ENCODE measurements around the gene F10.
"Not testable (repeated sequence)": the region's sequence is repeated elsewhere in the genome, so short reads cannot be mapped to it uniquely, and the experiment has no call there.

F10 gene

GRCh38 chr13:113153810-113154748, 31.5 kb downstream of the F10 start:
- DNase-seq (ENCODE audit: low read depth): no peak

DNA sequence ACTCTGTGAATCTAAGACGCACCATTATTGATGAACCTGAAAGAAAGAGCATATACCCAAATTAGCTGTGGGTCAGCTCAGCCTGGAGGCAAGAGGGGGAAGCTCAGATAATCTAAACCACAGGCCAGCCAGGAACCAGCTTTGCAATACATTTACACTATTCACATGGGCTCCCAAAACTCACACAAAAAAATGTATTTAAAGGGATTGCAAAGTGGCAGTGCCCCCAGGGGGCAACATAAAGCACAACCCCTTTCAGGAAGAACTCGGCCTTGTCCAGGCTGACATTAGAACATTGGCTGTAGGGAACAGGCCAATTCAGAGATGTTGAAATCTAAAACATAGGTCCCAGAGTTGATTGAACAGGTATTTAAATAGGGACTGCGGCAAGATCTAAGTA, 32.6 kb downstream of the F10 start:
- DNase-seq (ENCODE audit: low read depth): no peak

DNA sequence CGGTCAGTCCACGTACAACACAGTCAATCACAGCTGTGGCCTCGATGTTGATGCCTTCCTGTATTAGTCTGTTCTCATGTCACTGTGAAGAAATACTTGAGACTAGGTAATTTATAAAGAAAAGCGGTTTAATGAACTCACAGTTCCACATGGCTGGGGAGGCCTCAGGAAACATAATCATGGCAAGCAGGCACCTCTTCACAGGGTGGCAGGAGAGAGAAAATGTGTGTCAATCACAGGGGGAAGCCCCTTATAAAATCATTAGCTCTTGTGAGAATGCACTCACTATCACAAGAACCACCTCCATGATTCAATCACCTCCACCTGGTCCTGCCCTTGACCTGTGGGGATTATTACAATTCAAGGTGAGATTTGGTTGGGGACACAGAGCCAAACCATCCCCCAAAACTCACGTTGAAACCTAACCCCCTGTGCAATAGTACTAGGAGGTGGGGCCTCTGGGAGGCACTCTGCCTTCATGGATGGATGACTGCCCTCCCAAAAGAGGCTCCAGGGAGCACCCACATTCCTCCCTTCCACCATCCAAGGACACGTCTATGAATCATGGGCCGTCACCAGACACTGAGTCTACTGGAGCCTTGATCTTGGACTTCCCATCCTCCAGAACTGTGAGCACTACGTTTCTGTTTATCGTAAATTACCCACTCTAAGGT, 33.5 kb downstream of the F10 start:
- DNase-seq (ENCODE audit: low read depth): no peak

GRCh38 chr13:113157206-113157928, 34.8 kb downstream of the F10 start:
- DNase-seq (ENCODE audit: low read depth): no peak

DNA sequence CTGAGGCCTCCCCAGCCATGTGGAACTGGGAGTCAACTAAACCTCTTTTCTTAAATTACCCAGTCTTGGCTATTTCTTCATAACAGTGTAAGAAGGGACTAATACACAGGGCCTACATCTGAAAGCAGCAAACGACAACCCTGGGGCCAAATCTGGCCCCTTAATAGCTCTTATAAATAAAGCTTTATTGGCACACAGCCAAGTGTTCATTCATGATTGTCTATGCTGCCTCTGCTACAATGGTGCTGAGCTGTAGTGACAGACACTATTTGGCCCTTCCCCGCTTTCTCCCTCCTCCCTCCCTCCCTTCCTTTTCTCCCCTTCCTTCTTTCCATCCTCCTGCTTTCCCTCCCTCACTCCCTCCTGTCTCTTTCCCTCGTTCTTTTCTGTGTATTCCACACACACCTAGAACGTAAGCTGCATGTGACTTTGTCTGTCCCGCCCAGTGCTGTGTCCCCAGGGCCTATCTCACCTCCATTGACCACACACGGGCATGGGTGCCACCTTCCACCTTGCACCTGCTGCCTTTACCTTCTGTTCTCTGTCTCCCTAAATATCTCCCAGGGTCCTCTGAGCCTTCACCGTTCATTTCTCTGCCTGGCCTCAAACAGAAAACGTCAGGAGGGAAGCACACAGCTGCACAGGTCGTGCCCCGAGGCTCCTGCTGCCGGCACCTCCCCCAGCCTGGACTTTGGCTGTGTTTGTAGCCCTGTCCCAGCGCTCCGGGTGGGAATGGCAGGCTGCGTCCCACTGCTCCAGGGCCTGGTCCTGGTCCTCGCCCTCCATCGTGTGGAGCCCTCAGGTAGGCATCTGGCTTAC, 35.5 kb downstream of the F10 start, which contains the start of gene PROZ:
Gene PROZ (plus strand): TSS at position 720 of the 819 bp plus-strand sequence. CDS start 13 bp downstream, at position 733.
- no peak for DNase-seq (ENCODE audit: low read depth)

GRCh38 chr13:113158946-113159345, 36.3 kb downstream of the F10 start:
- DNase-seq (ENCODE audit: low read depth): no peak

- DNase-seq (ENCODE audit: low read depth): no peak
These were observed 37.1 kb downstream of the F10 start for GRCh38 chr13:113159701-113160100.

DNA sequence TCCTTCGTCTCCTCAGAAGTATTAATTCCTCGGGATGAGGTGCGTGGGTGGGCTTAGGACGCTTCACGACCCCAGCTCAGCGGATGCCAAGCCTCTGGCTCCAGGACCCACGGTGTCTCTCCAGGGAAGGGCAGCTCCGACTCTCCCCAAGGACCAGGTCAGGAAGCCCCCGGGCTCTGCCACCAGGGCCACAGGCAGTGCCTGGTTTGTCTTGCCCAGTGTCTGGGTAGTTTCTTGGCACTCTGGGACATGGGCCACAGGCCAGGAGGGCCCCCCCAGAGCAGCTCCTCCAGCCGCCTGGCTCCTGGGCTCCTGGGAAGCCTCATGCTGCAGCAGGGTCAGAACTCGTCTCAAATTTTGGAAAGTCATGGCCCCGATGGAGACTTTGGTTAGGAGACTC, 38.4 kb downstream of the F10 start:
- no peak for DNase-seq (ENCODE audit: low read depth)

- no peak for DNase-seq (ENCODE audit: low read depth)
These were observed 38.8 kb downstream of the F10 start for GRCh38 chr13:113161433-113161832.

DNA sequence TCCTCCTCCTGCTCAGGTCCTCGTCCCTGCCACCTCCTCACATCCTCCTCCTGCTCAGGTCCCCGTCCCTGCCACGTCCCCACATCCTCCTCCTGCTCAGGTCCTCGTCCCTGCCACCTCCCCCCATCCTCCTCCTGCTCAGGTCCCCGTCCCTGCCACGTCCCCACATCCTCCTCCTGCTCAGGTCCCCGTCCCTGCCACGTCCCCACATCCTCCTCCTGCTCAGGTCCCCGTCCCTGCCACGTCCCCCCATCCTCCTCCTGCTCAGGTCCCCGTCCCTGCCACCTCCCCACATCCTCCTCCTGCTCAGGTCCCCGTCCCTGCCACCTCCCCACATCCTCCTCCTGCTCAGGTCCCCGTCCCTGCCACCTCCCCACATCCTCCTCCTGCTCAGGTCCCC, 39.4 kb downstream of the F10 start:
- not testable (repeated sequence) for DNase-seq (ENCODE audit: low read depth)

DNA sequence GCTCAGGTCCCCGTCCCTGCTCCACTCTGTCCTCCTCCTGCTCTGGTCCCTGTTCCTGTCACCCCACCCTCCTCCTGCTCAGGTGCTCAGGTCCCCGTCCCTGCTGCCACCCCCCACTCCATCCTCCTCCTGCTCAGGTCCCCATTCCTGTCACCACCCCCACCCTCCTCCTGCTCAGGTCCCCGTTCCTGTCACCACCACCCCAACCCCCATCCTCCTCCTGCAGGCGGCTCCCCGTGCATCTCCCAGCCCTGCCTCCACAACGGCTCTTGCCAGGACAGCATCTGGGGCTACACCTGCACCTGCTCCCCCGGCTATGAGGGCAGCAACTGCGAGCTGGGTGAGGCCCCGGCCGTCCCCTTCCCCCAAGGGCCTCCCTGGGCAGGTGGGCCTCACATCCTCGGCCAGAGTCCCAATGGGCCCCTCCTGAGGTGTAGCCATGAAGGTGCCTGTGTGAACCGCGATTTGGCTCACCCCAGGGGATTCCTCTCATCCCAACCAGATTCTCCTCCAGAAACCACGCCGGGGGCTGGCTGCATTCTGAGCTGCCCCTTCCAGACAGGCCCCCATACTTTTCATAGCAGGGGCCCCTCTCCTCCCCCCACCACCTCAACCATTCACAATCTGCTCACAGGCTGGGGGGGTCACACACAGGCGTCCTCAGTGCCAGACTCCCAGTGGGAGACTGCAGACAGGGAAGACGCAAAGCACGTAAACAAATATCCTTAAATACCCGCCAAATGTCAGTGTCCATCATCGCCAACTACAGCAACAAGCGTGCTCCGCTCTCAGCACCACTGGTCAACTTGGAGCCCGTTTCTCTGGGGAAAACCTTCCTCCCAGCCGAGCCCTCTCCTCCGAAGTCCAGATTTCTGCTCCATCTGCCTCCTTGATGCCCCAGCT, 40.4 kb downstream of the F10 start:
- no peak for DNase-seq (ENCODE audit: low read depth)

DNA sequence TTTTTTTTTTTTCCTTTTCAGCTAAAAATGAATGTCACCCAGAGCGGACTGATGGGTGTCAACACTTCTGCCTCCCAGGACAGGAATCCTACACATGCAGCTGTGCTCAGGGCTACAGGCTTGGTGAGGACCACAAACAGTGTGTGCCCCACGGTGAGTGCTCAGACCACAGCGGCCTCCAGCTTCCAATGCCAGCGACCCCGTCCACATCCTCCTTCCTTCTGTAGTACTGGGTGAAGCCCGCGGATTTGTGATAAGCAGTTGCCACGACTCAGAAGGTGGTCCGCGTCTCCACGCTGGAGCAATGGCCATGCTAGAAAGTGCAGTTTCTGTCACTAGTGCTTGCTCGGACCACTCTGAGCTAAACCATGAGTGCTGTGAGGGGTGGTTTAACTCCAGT, 41.9 kb downstream of the F10 start:
- DNase-seq (ENCODE audit: low read depth): no peak

DNA sequence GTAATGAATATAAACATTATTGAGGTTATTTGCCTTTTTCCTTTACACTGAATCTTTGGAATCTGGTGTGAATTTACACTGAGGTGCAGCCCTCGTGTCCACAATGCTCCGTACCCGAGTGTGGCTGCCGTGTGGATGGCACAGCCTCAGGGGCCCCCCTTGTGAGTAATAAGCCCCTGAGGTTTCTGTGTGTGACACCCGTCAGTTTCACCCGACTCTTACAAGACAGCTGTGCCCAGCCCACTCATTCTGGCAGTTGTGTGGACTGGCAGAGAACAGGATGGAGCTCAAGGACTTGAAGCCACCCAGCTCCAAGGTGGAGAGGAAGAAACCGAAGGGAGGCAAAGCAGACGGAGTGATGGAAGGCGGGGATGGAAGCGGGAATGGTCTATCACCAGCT, 43.7 kb downstream of the F10 start:
- DNase-seq (ENCODE audit: low read depth): no peak

DNA sequence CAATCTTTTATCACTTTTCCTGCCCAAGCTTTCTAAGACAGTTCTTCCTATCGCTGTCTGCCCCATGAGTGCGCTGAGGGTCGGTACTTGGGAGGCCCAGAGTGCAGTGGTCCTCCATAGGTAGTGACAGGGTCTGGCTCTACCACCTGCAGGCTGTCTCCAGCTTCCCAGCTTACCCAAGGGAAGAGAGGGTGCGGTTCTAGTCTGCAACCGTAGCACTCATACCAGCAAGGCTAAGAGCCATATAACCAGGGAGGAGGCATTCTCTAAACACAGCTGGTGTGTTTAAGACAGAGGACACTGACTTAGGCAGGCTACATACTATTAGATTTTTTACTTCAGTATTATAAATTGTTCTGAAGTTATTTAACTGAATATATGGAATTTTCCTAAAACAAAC, 44.1 kb downstream of the F10 start:
- no peak for DNase-seq (ENCODE audit: low read depth)

DNA sequence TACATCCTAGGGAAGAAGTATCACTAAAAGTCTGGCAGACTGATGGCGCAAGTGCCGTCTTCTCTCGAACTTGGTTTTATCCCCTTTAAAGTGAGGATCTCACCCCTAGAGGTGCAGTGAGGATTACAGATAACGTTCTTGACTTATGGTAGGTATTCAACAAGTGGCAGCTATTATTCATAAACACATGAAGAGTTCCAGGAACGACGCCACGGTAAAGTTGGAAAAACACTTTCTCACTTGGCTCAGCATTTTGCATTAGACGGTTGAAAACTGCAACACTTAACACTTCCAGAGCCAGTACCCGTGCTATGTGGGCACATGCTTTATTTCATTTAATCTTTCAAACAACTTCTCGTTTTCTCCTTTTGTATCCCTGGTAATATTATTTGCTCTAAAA, 44.6 kb downstream of the F10 start:
- no peak for DNase-seq (ENCODE audit: low read depth)

GRCh38 chr13:113167575-113167974, 45.0 kb downstream of the F10 start:
- DNase-seq (ENCODE audit: low read depth): no peak

- DNase-seq (ENCODE audit: low read depth): no peak
These were observed 45.6 kb downstream of the F10 start for GRCh38 chr13:113168211-113168610.

GRCh38 chr13:113169277-113170272, 47.0 kb downstream of the F10 start:
- no peak for DNase-seq (ENCODE audit: low read depth)

DNA sequence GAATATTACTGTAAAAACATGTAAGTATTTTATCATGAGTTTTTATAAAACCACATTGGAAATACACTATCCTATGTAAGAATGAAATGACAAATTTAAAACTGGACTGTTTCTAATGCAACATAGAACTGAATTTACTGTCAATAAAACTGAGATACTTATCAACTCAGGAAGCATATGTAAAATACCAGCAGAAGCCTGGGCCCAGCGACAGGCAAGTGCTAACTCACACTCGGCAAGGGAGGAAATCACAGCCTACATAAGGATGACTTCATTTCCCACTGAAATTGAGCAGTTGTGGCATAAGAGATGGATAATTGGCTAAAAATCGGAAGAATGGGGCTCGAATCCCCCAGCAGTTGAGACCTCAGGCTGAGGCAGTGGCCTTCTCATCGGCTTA, 47.9 kb downstream of the F10 start:
- DNase-seq (ENCODE audit: low read depth): no peak

Data from HS-5 (cell line).